Measurements from ENCODE around the gene ALKBH5. TPM values are rescaled to one million over a fixed set of nuclear protein-coding genes. Genes with fewer than 3 reads are reported as not detected.

ALKBH5 gene
- total RNA-seq, 2 donors from 2014 or later = 79.5 to 176 TPM

DNA sequence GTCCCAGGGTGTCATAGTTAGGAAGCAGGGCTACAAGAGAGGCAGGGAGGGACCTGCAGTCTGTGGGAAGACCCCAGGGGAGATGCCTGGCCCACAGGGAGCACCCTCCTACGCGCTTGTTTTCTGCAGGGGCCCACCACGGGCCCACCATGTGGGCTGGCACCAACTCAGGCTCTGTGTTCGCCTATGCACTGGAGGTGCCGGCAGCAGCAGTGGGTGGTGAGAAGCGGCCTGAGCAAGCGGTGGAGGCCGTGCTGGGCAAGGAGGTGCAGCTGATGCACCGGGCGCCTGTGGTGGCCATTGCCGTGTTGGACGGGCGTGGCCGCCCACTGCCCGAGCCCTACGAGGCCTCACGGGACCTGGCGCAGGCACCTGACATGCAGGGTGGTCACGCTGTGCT, 56.8 kb downstream of the ALKBH5 start:
- ATAC-seq (no peak), DNase-seq (ENCODE audit: low spot score in 2 of 2) (no peak)
- no peak overlapping the region for H3K27ac Mint-ChIP-seq
- no peaks in the 10 kb centered on the region for H3K9me3 Mint-ChIP-seq
- no peaks in the 10 kb centered on the region for H3K36me3 Mint-ChIP-seq

GRCh38 chr17:18241229-18241871, 57.7 kb downstream of the ALKBH5 start:
- no peak for ATAC-seq
- no peaks in the 10 kb centered on the region for H3K9me3 Mint-ChIP-seq
- no peaks in the 10 kb centered on the region for H3K36me3 Mint-ChIP-seq
- no peak for DNase-seq (ENCODE audit: low spot score in 2 of 2)
- peak overlapping the region in 1 of 2 donors; percentile 81 for H3K27ac Mint-ChIP-seq

DNA sequence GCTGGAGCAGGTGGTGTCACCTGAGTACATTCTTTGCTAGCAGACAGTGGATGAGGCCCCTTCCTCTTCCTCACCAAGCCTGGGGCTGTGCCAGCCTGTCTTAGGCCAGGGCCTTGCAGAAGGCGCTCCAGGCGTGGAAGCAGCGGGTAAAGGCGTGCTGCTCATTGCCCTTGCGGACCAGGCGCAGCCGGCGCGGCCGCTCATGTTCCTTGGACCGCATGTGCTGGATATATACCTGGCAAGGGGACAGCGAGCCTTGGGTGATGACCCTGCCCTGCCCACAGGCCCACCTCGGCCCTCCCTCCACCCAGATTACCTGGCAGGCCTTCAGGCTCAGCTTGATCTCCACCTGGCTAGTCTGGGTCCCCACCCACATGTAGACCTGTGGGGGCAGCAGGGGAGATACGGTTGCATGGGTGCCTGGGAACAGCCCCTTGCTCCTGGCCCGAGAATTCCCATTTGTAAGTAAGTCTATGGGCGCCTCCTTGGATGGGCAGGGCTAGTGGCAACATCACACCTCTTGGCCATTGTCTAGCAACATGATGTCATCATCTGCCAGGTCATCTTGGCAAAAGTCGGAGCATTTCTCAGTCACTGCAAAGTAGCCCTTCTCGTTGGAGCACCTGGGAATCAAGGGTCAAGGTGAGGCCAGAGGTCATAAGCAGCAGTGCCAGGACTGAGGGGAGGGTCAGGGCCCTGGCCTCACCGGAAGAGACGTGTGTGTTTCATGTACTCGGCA, 61.6 kb downstream of the ALKBH5 start:
- Mint-ChIP-seq H3K27ac (peak overlapping the region in 1 of 2 donors; percentile 52), H3K9me3 (no peaks in the 10 kb centered on the region), H3K36me3 (peaks cover 5 to 6% of the 10 kb centered on the region in 2 donors)
- ATAC-seq (no peak), DNase-seq (ENCODE audit: low spot score in 2 of 2) (no peak)

- H3K36me3 Mint-ChIP-seq = peaks cover 5 to 6% of the 10 kb centered on the region in 2 donors
- H3K27ac Mint-ChIP-seq = no peak overlapping the region
- H3K9me3 Mint-ChIP-seq = no peaks in the 10 kb centered on the region
- DNase-seq (ENCODE audit: low spot score in 2 of 2) (no peak), ATAC-seq (no peak)
Measured at GRCh38 chr17:18246109-18246725, 62.6 kb downstream of the ALKBH5 start.

- H3K9me3 Mint-ChIP-seq = no peaks in the 10 kb centered on the region
- DNase-seq (ENCODE audit: low spot score in 2 of 2) (peak in 1 of 2 donors; percentile 62), ATAC-seq (peak in 1 of 2 donors; percentile 65)
- H3K27ac Mint-ChIP-seq = peak overlapping the region in 1 of 2 donors; percentile 72
- H3K36me3 Mint-ChIP-seq = peaks cover 5 to 6% of the 10 kb centered on the region in 2 donors
Measured at GRCh38 chr17:18246880-18247612, 63.4 kb downstream of the ALKBH5 start.

GRCh38 chr17:18247613-18248001, 64.0 kb downstream of the ALKBH5 start:
- DNase-seq (ENCODE audit: low spot score in 2 of 2) (no peak), ATAC-seq (no peak)
- Mint-ChIP-seq H3K9me3 (no peaks in the 10 kb centered on the region), H3K27ac (no peak overlapping the region), H3K36me3 (peaks cover 5 to 6% of the 10 kb centered on the region in 2 donors)

GRCh38 chr17:18248300-18248731, 64.7 kb downstream of the ALKBH5 start:
- DNase-seq (ENCODE audit: low spot score in 2 of 2) = peak in 1 of 2 donors; percentile 72
- Mint-ChIP-seq H3K27ac (peak overlapping the region; percentile 35 to 75), H3K9me3 (no peaks in the 10 kb centered on the region), H3K36me3 (peaks cover 5 to 6% of the 10 kb centered on the region in 2 donors)
- ATAC-seq = peak; percentile 70 to 74

DNA sequence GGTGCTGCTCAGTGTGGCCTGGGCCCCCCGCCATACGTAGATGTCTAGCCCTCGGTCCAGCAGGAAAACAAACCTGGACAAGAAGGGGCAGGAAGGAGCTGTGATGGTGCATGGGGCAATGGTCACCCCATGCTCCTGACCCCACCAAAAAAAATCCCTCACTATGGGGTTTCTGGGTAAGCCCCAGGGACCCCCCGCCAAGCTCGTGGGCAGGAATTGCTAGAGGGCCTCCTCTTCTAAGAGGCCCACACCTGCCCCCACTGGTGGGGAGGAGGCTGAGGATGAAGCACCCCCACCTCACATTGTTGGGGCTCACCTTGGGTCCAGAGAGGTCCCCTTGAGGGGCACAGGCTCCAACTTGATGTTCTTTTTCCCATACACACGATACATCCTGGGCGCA, 65.2 kb downstream of the ALKBH5 start:
- Mint-ChIP-seq H3K9me3 (no peaks in the 10 kb centered on the region), H3K36me3 (peaks cover 5 to 6% of the 10 kb centered on the region in 2 donors), H3K27ac (peak overlapping the region; percentile 35 to 45)
- no peak for ATAC-seq
- no peak for DNase-seq (ENCODE audit: low spot score in 2 of 2)

- Mint-ChIP-seq H3K27ac (no peak overlapping the region), H3K36me3 (peaks cover 5 to 6% of the 10 kb centered on the region in 2 donors), H3K9me3 (no peaks in the 10 kb centered on the region)
- ATAC-seq = no peak
- no peak for DNase-seq (ENCODE audit: low spot score in 2 of 2)
Measured at GRCh38 chr17:18250259-18250658, 66.6 kb downstream of the ALKBH5 start.

DNA sequence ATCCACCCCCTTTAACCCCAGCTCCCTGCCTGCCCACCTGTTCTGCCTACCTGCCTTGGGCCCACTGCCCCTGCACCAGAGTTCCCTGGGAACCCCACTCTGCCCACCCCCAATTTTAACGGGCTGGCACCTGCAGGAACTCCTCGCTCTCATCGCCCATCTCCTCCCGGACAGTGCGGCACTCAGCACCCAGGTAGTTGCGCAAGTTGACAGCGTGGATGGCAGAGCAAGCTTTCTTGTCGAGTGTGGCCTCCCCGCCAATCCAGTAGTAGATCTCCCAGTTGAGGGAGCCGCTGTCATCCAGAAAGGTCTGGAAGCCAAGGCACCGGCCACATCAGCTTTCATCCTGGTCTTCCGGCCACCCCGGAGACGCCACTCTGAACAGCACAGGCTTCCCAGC, 67.1 kb downstream of the ALKBH5 start:
- ATAC-seq = no peak
- Mint-ChIP-seq H3K9me3 (no peaks in the 10 kb centered on the region), H3K36me3 (peaks cover 5 to 6% of the 10 kb centered on the region in 2 donors), H3K27ac (peak overlapping the region in 1 of 2 donors; percentile 49)
- no peak for DNase-seq (ENCODE audit: low spot score in 2 of 2)

GRCh38 chr17:18251204-18251603, 67.6 kb downstream of the ALKBH5 start:
- Mint-ChIP-seq H3K9me3 (no peaks in the 10 kb centered on the region), H3K27ac (peak overlapping the region in 1 of 2 donors; percentile 49), H3K36me3 (peaks cover 5 to 6% of the 10 kb centered on the region in 2 donors)
- DNase-seq (ENCODE audit: low spot score in 2 of 2) = no peak
- ATAC-seq = no peak

DNA sequence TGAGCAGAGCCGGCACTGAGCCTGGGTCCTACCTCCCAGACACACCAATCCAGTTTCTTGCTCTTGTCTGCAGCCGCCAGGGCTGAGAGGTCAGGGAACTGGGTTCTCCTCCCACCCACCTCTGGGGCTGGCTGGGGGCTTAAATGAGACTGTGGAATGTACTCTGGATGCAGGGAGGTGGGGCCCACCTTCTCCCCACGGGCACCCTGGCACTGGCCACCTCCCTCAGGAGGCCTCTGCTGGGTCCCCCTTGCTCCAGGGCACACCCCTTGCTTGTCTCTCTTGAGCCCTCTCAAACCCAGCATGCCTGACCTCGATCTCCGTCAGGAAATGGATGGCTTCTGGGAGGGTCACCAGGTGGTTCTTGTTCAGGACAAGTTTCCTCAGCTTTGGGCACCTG, 68.5 kb downstream of the ALKBH5 start:
- Mint-ChIP-seq H3K27ac (no peak overlapping the region), H3K9me3 (no peaks in the 10 kb centered on the region), H3K36me3 (peaks cover 3 to 5% of the 10 kb centered on the region in 2 donors)
- ATAC-seq (no peak), DNase-seq (ENCODE audit: low spot score in 2 of 2) (no peak)

DNA sequence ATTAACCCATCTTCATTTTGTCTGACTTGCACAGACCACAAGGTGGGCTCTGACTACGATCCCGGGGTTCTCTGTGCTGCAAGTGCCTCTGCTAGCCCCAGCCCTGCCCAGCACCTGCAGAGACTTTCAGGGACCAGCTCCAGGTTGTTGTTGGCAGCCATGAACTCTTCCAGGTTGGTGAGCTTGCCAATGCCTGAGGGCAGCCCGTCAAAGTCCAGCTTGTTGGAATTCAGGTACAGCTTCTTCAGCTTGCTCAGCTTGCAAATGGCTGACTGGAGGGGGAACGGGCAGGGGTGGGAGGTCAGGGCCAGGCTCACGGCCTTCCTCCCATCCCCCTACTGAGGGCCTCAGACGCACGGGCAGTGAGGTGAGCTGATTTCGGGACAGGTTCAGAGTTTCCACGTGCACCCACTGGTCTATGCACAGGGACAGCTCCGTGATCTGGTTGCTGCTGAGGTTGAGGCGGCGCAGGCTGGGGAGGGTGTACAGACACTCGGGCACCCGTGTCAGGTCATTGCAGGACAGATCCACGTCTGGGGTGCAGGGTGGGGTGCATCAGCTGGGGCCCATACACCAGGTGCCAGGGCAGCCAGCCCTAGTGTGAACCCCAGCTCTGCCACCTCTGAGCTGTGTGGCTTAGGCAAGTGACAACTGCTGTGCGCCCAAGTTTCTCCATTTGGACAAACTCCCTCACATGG, 69.7 kb downstream of the ALKBH5 start:
- Mint-ChIP-seq H3K27ac (no peak overlapping the region), H3K9me3 (no peaks in the 10 kb centered on the region), H3K36me3 (peaks cover 4 to 5% of the 10 kb centered on the region in 2 donors)
- ATAC-seq = no peak
- no peak for DNase-seq (ENCODE audit: low spot score in 2 of 2)

DNA sequence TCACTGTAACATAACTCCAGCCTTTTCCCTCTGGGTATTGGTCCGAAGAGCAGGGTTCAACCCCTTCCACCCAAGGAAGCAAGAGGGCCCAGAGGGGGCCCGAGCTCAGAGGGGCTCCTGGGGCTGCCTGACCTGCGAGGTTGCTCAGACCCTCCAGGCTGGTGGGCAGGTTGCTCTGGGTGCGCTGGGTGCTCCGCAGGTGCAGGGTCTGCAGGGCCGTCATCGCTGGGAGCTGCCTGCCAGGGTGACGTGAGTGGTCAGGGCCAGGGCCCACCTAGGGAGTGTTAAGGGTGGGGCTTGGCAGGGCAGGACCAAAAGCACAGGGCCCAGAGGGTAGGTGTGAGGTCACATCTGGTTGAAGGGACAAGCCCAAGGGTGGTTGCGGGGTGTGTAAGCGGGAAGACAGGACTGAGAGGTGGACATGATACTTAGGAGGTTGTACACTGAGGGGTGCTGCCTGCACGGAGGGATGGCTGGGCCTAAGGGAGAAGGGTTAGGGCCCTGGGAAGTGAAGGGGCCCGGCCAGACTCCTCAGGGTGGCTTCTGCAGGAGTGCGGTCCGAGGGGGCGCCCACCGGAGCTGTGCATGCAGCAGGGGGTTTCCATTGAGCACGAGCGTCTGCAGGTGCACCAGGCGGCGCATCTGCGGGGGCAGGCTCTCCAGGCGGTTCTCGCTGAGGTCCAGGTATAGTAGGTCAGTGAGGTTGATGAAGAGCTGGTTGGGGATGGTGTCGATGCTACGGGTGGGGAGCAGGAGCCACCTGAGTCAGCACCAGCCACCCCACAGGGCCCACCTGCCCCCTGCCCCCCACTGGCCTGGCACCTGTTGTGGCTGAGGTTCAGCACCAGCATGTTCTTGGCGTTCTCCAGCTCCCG, 70.6 kb downstream of the ALKBH5 start:
- peak overlapping the region in 1 of 2 donors; percentile 22 for H3K27ac Mint-ChIP-seq
- ATAC-seq (no peak), DNase-seq (ENCODE audit: low spot score in 2 of 2) (no peak)
- no peaks in the 10 kb centered on the region for H3K9me3 Mint-ChIP-seq
- H3K36me3 Mint-ChIP-seq = peaks cover 4% of the 10 kb centered on the region in 2 donors

- ATAC-seq (no peak), DNase-seq (ENCODE audit: low spot score in 2 of 2) (no peak)
- peaks cover 4% of the 10 kb centered on the region in 2 donors for H3K36me3 Mint-ChIP-seq
- H3K27ac Mint-ChIP-seq = no peak overlapping the region
- no peaks in the 10 kb centered on the region for H3K9me3 Mint-ChIP-seq
Measured at GRCh38 chr17:18254888-18255649, 71.4 kb downstream of the ALKBH5 start.

All from activated naive CD4-positive, alpha-beta T cell treated with anti-CD3 and anti-CD28 coated beads, Interleukin-2, amount 50 U/mL, for 72 hours (primary cell).